Activated CD4-positive, alpha-beta T cell treated with anti-CD3 and anti-CD28 coated beads, Interleukin-2, amount 50 U/mL, for 16 hours (primary cell): Measurements from ENCODE around the gene SLC35F5.
A peak's percentile ranks its signal among the peaks of the same experiment; 100 is the strongest.
"Not testable (repeated sequence)": the region's sequence is repeated elsewhere in the genome, so short reads cannot be mapped to it uniquely, and the experiment has no call there.

ENCODE experiments used
- DNase-seq: peaks from one replicate; pipeline ENCODE4 v3.0.0-alpha.2; 2020

Gene SLC35F5

DNA sequence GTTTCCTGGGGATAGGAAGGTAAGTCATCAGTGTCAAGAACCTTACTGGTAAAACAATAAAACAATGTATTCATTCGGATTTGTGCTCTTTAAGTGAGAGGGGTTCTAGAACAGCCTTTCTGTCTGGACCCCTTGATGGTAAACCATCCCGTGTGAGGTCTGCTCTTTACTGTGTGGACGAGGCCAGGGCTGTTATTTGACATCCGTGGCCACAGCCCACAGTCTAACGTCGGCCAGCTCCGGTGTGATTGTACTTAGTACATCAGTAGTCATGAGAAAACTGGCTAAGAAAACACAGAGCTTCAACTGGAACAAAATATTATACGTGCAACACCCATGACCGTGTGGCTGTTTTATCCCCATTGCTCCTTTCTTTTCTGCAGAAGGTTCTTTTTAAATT, 62.0 kb downstream of the SLC35F5 start:
- no peak for DNase-seq

DNA sequence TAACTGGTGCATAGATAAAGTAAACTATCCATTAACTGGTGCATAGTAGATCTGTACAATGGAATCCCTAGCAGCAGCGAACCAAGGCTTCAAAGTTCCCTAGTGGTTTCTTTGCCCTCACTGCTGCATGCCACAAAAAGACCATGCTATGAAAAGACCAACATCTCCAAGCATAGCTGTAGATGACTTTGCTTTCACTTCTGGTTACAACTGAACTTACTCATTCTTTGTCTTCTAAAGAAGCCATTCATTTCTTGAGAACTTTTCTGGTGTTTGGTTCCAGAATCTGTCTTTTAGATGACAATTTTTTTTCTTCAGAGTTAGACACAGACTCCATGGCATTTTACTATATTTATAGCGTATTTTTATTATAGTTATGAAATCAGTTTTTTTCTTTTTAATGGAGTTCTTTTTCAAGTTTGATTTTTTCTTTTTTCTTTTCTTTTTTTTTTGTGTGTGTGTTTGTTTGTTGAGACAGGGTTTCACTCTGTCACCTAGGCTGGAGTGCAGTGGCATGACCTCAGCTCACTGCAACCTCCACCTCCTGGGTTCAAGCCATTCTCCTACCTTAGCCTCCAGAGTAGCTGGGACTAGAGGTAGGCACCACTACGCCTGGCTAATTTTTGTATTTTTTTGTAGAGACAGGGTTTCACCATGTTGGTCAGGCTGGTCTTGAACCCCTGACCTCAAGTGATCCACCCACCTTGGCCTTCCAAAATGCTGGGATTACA, 63.6 kb downstream of the SLC35F5 start:
- peak; percentile 87 for DNase-seq

DNA sequence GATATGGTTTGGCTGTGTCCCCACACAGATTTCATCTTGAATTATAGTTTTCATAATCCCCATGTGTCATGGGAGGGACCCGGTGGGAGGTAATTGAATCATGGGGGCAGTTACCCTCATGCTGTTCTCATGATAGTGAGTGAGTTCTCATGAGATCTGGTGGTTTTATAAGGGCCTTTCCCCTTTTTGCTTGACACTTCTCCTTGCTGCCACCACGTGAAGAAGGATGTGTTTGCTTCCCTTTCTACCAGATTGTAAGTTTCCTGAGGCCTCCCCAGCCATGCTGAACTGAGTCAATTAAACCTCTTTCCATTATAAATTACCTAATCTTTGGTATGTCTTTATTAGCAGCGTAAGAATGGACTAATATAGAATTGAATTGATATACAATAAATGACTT, 65.6 kb downstream of the SLC35F5 start:
- not testable (repeated sequence) for DNase-seq

GRCh38 chr2:113686537-113686936, 69.9 kb downstream of the SLC35F5 start:
- DNase-seq, result no peak

GRCh38 chr2:113685471-113685870, 71.0 kb downstream of the SLC35F5 start:
- DNase-seq, result no peak

DNA sequence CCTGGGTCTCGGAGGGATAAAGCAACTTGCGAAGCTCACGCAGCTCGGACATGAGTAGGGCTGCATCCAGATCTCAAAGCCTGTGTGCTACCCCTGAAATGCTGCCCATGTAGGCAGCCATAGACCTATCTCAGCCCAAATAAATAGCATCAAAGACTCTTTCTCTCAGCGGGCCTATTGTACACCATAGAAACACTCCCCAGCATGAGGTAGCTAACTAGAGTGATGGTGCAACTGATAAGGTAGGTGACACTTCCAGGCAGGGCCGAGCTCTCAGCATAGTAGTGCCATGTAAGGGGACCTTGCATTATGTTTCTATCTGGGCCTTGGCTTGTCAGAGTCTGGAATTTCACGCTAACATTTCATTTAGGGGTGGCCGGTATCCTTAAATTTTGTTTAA, 77.0 kb downstream of the SLC35F5 start:
- no peak for DNase-seq

GRCh38 chr2:113677330-113677729, 79.1 kb downstream of the SLC35F5 start:
- DNase-seq, result no peak

- DNase-seq, result no peak
Observed at GRCh38 chr2:113676623-113677266, 79.7 kb downstream of the SLC35F5 start.

GRCh38 chr2:113675875-113676274, 80.6 kb downstream of the SLC35F5 start:
- DNase-seq, result no peak

DNA sequence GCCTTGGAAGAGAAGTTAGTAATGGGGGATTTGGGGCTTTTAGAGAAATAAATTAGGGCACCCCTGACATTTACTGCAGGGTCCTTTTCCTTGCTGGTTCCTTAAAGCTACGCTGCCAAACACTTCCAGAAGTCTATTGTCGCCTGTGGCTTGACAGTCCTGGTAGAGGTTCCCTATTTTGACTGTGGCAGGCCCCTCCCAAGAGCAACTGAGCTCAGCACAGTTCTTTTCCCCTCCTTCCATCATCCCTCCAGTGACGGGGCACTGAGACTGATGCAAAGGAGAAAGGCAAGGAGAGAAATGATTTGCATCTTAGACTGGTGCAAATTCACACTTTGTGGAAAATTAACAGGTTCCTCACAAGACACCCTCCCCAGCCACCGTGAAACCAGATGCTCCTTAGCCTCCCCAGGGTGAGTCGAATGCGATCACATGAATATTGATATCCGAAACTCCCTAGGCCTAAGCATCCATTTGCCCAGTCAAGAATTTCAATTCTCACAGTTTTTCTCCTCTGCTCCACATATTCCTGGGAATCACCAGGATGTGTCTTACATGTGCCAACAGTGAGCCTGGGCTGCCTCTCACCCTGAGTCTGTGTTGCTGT, 84.0 kb downstream of the SLC35F5 start:
- DNase-seq, result no peak

DNA sequence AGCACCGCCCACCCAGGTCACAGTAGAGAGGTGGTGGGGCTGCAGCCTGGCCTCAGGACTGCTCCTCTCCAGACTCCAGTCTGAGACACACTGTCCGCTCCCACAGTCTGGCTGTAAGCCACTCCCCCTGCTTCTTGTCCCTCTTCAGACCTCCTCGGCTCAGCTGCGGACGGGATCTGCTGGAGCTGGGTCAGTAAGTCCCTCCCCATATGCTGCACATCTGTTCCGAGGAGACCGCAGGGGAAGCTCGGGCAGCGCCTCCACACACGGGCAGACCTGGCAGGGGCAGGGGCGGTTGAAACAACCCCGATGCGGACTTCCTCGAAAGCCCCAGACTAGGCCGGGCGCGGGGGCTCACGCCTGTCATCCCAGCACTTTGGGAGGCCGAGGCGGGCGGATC, 87.4 kb downstream of the SLC35F5 start:
- not testable (repeated sequence) for DNase-seq

DNA sequence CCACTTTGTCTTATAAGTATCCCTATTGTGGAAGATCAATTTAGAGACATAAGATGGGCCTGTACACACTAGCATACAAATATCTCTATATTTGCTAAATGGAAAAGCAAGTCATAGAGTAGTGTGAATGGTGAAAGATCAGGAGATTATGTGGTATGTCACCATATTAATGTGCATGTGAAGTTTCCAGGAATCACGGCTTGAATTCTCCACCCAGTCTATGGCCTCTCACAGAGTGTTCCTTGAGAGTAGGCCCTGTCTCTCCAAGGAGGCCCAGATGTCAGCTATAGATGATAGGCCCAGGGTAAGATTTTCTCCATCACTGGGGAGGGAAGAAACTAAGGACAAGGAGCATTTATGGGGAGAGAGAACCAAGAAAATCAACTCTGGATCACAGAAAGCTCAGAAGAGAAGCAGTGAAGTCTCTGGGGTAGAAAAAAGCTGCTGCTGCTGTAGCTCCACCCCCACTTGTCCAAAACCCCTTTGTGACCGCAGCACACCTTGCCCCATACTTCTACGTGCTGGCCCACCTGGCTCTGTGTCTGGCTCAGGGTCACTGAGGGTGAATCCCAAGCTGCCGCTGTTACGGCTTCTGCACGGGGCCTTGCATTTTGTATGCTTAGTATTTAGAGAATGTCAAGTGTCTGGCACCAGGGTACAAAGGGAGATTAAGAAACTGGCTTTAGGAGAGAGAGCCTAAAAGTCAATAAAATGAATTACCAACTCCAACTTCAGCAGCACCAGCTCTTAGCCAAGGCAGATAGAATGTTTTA, 91.5 kb downstream of the SLC35F5 start:
- DNase-seq, result not testable (repeated sequence)

- not testable (repeated sequence) for DNase-seq
Observed at GRCh38 chr2:113663285-113664060, 93.0 kb downstream of the SLC35F5 start.
